Measurements from ENCODE around the gene UAP1L1. TPM values are rescaled to one million over a fixed set of nuclear protein-coding genes. Genes with fewer than 3 reads are reported as not detected.

Gene UAP1L1
- total RNA-seq, 1 donor from 2014 or later = 19.1 TPM

- Mint-ChIP-seq H3K9me3 (no peaks in the 10 kb centered on the region), H3K27ac (no peak overlapping the region), H3K4me3 (peak overlapping the region; percentile 74), H3K36me3 (ENCODE audit: low read depth) (peaks cover 8% of the 10 kb centered on the region), H3K27me3 (no peaks in the 10 kb centered on the region), H3K4me1 (peaks cover 23% of the 10 kb centered on the region)
- DNase-seq = no peak
- intact Hi-C loops (cut with micrococcal nuclease) = no loop called here
These were observed 8.5 kb upstream of the UAP1L1 start for GRCh38 chr9:137068539-137069507.

DNA sequence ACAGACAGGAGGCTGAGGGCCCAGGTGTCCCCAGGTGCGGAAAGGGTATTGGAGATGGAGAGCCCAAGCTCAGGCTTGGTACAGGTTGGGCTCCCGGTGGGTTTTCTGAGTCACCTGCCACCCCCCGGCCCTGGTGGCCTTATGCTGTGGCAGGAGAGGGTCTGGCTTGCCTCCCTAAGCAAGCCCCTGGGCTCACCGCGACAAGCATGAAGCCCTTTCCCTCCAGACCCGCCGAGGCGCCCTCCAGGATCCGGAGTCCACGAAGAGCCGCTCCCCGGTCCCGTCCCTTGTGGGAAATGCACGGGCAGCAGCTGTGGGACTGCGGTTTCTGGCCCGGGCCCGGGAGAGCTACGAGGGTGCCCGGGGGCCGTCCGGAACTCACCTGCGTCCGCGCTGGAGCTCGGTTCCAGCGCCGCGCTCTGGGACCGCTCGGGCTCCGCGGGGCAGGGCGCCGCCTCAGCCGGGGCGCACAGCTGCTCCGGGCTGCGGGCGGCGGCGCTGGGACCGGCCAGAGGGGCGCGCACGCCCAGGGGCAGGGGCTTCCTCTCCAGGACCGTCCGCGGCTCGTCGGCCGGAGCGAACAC, 7.7 kb upstream of the UAP1L1 start:
- DNase-seq = peak; percentile 74
- H3K27me3 Mint-ChIP-seq = no peaks in the 10 kb centered on the region

GRCh38 chr9:137070201-137070905, 7.0 kb upstream of the UAP1L1 start, which contains the start of gene SAPCD2:
Gene SAPCD2 (minus strand): TSS chr9:137070557. CDS start chr9:137070460, 97 bp downstream.
- Mint-ChIP-seq H3K36me3 (ENCODE audit: low read depth) (peaks cover 5% of the 10 kb centered on the region), H3K27me3 (no peaks in the 10 kb centered on the region), H3K4me3 (peak within 1 kb of the TSS; percentile 80), H3K27ac (peak within 1 kb of the TSS; percentile 68), H3K4me1 (peaks cover 20% of the 10 kb centered on the region), H3K9me3 (no peaks in the 10 kb centered on the region)
- intact Hi-C loops (cut with micrococcal nuclease) = loop anchor here (2.0 kb wide), 1 partner anchor 16 kb away; the partner anchor contains the start of gene MAN1B1
- DNase-seq = peak; percentile 96

More for the DNA sequence above, 7.7 kb upstream of the UAP1L1 start:
- no peak overlapping the region for H3K27ac Mint-ChIP-seq
- peak overlapping the region; percentile 74 for H3K4me3 Mint-ChIP-seq
- H3K9me3 Mint-ChIP-seq = no peaks in the 10 kb centered on the region
- peaks cover 20% of the 10 kb centered on the region for H3K4me1 Mint-ChIP-seq
- intact Hi-C loops (cut with micrococcal nuclease) = loop anchor here (2.0 kb wide), 1 partner anchor 17 kb away; the partner anchor contains the start of gene MAN1B1
- peaks cover 5% of the 10 kb centered on the region for H3K36me3 Mint-ChIP-seq (ENCODE audit: low read depth)

GRCh38 chr9:137070906-137071275, 6.4 kb upstream of the UAP1L1 start:
- H3K27me3 Mint-ChIP-seq = no peaks in the 10 kb centered on the region
- H3K4me3 Mint-ChIP-seq = peak overlapping the region; percentile 80
- peaks cover 5% of the 10 kb centered on the region for H3K36me3 Mint-ChIP-seq (ENCODE audit: low read depth)
- H3K9me3 Mint-ChIP-seq = no peaks in the 10 kb centered on the region
- DNase-seq = no peak
- intact Hi-C loops (cut with micrococcal nuclease) = loop anchor here (2.0 kb wide), 1 partner anchor 16 kb away; the partner anchor contains the start of gene MAN1B1
- peaks cover 20% of the 10 kb centered on the region for H3K4me1 Mint-ChIP-seq
- peak overlapping the region; percentile 68 for H3K27ac Mint-ChIP-seq

- peaks cover 20% of the 10 kb centered on the region for H3K4me1 Mint-ChIP-seq
- intact Hi-C loops (cut with micrococcal nuclease) = loop anchor here (2.0 kb wide), 1 partner anchor 16 kb away; the partner anchor contains the start of gene MAN1B1
- peak overlapping the region; percentile 68 for H3K27ac Mint-ChIP-seq
These were observed 6.0 kb upstream of the UAP1L1 start for GRCh38 chr9:137071282-137071681.

GRCh38 chr9:137073992-137074399, 3.3 kb upstream of the UAP1L1 start:
- Mint-ChIP-seq H3K36me3 (ENCODE audit: low read depth) (no peaks in the 10 kb centered on the region), H3K4me1 (peaks cover 11% of the 10 kb centered on the region), H3K27me3 (no peaks in the 10 kb centered on the region), H3K27ac (no peak overlapping the region), H3K4me3 (no peak overlapping the region), H3K9me3 (no peaks in the 10 kb centered on the region)
- DNase-seq = no peak
- intact Hi-C loops (cut with micrococcal nuclease) = no loop called here

More at GRCh38 chr9:137071282-137071681, 6.0 kb upstream of the UAP1L1 start:
- Mint-ChIP-seq H3K4me3 (peak overlapping the region; percentile 80), H3K9me3 (no peaks in the 10 kb centered on the region), H3K36me3 (ENCODE audit: low read depth) (peaks cover 5% of the 10 kb centered on the region), H3K27me3 (no peaks in the 10 kb centered on the region)
- DNase-seq = no peak

DNA sequence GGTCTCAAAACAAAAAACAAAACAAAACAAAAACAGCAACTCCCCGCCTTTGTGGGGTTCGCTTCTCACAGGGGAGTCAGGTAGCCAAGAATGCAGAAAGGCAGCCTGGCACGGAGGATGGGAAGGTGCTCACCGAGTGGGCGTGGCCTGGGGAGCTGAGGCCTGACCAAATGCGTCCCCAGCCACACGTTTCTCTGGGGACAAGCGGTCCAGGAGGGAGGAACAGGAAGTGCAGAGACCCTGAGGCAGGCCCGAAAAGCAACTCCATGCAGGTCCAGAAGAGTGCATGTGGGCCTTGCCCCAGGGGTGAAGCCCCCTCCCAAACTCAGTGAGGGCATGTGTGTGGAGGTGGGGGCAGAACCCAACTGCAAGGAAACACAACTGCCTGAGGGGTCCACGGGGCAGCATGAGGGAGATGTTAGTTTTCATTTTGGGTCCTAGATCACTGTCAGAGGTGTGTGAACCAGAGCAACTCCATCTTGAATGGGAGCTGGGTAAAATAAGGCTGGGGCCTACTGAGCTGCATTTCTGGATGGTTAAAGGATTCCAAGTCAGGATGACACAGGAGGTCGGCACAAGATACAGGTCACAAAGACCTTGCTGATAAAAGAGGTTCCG, 2.6 kb upstream of the UAP1L1 start:
- H3K27ac Mint-ChIP-seq = no peak overlapping the region
- intact Hi-C loops (cut with micrococcal nuclease) = no loop called here
- no peak for DNase-seq
- H3K27me3 Mint-ChIP-seq = no peaks in the 10 kb centered on the region
- peaks cover 11% of the 10 kb centered on the region for H3K4me1 Mint-ChIP-seq
- peaks cover 1% of the 10 kb centered on the region for H3K36me3 Mint-ChIP-seq (ENCODE audit: low read depth)
- no peaks in the 10 kb centered on the region for H3K9me3 Mint-ChIP-seq
- H3K4me3 Mint-ChIP-seq = no peak overlapping the region

- H3K4me3 Mint-ChIP-seq = no peak overlapping the region
- no peaks in the 10 kb centered on the region for H3K9me3 Mint-ChIP-seq
- peaks cover 3% of the 10 kb centered on the region for H3K36me3 Mint-ChIP-seq (ENCODE audit: low read depth)
- intact Hi-C loops (cut with micrococcal nuclease) = no loop called here
- no peaks in the 10 kb centered on the region for H3K27me3 Mint-ChIP-seq
- peaks cover 14% of the 10 kb centered on the region for H3K4me1 Mint-ChIP-seq
- no peak for DNase-seq
- no peak overlapping the region for H3K27ac Mint-ChIP-seq
These were observed 2.0 kb upstream of the UAP1L1 start for GRCh38 chr9:137075275-137075775.

GRCh38 chr9:137076636-137077009, 694 bp upstream of the UAP1L1 start:
- Mint-ChIP-seq H3K36me3 (ENCODE audit: low read depth) (peaks cover 4% of the 10 kb centered on the region), H3K4me1 (peaks cover 5% of the 10 kb centered on the region), H3K9me3 (no peaks in the 10 kb centered on the region), H3K27me3 (no peaks in the 10 kb centered on the region), H3K27ac (peak overlapping the region; percentile 29), H3K4me3 (peak overlapping the region; percentile 73)
- intact Hi-C loops (cut with micrococcal nuclease) = loop anchor here (1.0 kb wide), 1 partner anchor 10 kb away; the partner anchor contains the start of gene MAN1B1
- no peak for DNase-seq

DNA sequence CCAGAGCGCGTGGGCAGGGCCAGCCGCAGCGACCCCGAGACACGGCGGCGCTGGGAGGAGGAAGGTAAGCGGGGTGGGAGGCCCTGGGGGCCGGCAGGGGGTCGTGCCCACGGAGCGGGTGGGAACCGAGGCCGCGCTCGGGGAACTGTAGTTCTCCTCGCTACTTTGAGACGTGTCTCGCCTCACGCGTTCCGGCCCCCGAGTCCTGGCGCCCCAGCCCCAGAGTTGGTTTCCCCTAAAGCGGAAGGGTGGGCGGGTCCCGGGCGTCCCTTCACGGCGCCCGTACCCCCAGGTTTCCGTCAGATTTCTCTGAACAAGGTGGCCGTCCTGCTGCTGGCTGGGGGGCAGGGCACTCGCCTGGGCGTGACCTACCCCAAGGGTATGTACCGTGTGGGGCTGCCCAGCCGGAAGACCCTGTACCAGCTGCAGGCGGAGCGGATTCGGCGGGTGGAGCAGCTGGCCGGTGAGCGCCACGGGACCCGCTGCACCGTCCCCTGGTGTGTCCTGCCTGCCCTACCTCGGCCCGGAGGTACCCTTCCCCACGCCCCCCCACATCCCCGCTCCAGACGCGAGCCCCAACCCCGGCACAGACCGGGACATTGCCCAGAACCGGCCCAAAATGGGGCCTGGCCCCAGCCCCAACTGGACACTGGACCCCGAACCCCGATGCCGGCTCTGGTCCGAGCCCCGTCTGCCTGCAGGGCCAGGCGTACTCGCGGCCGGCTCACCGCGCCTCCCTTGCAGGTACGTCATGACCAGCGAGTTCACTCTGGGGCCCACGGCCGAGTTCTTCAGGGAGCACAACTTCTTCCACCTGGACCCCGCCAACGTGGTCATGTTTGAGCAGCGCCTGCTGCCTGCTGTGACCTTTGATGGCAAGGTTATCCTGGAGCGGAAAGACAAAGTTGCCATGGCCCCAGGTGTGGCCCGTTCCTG, 709 bp downstream of the UAP1L1 start:
- DNase-seq = peak; percentile 85
- H3K27me3 Mint-ChIP-seq = no peaks in the 10 kb centered on the region
- peaks cover 3% of the 10 kb centered on the region for H3K4me1 Mint-ChIP-seq
- H3K9me3 Mint-ChIP-seq = no peaks in the 10 kb centered on the region
- intact Hi-C loops (cut with micrococcal nuclease) = loop anchor here (1.0 kb wide), 1 partner anchor 8 kb away; the partner anchor contains the start of gene MAN1B1
- H3K4me3 Mint-ChIP-seq = peak overlapping the region; percentile 78
- H3K36me3 Mint-ChIP-seq (ENCODE audit: low read depth) = peaks cover 10% of the 10 kb centered on the region
- peak overlapping the region; percentile 66 for H3K27ac Mint-ChIP-seq

DNA sequence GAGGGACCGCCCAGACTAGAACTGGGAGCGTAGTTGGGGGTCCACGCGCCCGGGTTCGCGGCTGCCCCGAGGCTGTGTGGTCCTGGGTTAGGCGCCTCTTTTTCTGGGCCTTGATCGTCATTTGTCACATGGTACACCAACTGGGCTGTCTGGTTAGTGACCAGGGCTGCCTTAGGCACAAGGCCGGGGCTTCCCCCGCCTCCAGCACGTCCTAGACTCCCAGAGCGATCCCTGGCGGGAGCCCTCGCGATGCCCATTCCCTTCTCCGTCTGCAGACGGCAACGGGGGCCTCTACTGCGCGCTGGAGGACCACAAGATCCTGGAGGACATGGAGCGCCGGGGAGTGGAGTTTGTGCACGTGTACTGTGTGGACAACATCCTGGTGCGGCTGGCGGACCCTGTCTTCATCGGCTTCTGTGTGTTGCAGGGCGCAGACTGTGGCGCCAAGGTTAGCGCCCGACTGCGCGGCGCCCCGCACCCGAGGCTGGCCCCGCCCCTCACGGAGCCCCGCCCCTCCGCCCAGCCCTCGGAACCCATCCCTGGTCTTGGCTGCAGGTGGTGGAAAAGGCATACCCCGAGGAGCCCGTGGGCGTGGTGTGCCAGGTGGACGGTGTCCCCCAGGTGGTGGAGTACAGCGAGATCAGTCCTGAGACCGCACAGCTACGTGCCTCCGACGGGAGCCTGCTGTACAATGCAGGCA, 1.5 kb downstream of the UAP1L1 start:
- H3K4me1 Mint-ChIP-seq = peaks cover 8% of the 10 kb centered on the region
- H3K36me3 Mint-ChIP-seq (ENCODE audit: low read depth) = peaks cover 11% of the 10 kb centered on the region
- no peak overlapping the region for H3K27ac Mint-ChIP-seq
- peak overlapping the region; percentile 78 for H3K4me3 Mint-ChIP-seq
- H3K9me3 Mint-ChIP-seq = no peaks in the 10 kb centered on the region
- no peaks in the 10 kb centered on the region for H3K27me3 Mint-ChIP-seq
- DNase-seq = no peak
- intact Hi-C loops (cut with micrococcal nuclease) = no loop called here

GRCh38 chr9:137079401-137079787, 2.1 kb downstream of the UAP1L1 start:
- intact Hi-C loops (cut with micrococcal nuclease) = no loop called here
- no peak for DNase-seq
- H3K36me3 Mint-ChIP-seq (ENCODE audit: low read depth) = peaks cover 13% of the 10 kb centered on the region

More at GRCh38 chr9:137079401-137079787, 2.1 kb downstream of the UAP1L1 start:
- Mint-ChIP-seq H3K4me3 (peak overlapping the region; percentile 26), H3K9me3 (no peaks in the 10 kb centered on the region), H3K27me3 (no peaks in the 10 kb centered on the region), H3K4me1 (peaks cover 9% of the 10 kb centered on the region), H3K27ac (no peak overlapping the region)
